NCI-H345 treated with DMSO at 0.1 percent for 48 hours (cell line): ENCODE measurements around the gene MIB2.

ENCODE experiments used
- DNase-seq: peaks from one replicate; lab custom pipeline; 2025; ENCODE audit not compliant: unreplicated experiment; lab: John Stamatoyannopoulos, UW

Gene MIB2

DNA sequence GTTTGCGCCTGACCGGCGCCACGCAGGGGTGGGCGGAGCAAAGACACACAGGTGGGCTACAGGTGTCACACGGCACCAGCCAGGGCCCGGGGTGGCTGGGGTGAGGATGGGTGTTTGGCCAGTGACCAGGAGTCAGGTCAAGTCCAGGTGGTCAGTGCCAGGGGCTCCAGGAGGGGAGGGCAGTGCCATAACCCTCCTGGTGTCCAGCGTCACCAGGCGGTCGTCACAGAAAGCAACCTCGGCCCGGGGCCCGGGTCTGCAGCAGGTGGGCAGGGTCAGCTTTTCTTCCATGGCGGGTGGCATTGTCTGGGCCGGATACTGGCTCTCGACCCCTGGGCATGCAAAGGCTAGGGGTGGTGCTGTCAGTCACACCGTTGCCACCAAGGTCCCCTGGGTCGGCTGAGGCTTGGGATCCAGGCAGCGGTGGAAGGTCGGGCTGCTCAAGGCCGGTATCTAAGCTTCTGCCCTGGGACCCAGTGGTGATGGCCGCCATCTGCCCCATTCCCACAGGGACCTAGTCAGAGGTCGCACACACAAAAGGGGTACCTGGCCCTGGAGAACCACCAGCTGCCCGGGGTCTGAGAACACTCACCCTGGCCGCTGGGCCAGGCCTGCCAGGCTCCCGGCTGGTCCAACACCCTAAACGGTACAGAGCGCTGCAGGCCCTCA is 17.1 kb upstream of the MIB2 start:
- DNase-seq: no peak

- no peak for DNase-seq
Measured at GRCh38 chr1:1598720-1599029, 16.6 kb upstream of the MIB2 start.

DNA sequence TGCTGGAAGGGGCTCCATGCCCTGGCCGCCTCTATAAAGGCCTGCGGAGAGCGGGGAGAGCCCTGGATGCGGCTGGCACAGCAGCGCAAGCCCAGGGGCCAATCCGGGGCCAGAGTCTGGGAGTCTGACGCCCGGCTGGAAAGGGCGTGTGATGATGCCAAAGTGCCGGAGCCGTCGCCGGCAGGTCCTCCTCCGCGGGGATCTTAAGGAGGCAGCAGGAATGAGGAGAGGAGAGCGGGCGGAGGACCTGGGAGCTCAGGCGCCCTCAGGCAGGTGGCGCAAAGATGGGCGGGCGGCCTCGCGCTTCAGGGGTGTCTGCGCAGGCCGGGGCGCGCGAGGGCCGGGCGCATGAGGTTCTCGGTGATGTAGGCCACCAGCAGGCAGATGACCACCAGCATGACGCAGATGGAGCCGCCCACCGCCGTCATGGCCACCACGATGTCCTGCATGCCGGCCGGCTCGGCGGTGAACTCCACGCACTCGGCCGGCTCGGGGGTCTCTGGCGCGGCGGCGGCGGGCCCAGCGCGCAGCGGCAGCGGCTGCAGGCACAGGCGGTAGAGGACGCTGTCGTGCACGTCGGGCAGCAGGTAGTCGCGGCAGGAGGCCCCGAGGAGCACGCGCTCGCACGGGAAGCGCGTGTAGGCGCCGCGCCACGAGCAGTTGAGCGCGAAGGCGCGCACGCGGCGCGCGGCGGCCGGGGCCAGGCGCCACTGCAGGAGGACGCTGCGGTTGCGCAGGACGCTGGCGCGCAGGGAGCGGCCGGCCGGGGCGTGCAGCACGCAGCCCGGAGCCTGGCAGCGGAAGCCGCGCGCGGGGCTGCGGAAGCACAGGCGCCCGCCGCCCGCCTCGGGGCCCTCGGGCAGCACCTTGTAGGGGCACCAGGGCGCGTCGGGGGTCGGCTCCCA is 16.0 kb upstream of the MIB2 start:
- no peak for DNase-seq

DNA sequence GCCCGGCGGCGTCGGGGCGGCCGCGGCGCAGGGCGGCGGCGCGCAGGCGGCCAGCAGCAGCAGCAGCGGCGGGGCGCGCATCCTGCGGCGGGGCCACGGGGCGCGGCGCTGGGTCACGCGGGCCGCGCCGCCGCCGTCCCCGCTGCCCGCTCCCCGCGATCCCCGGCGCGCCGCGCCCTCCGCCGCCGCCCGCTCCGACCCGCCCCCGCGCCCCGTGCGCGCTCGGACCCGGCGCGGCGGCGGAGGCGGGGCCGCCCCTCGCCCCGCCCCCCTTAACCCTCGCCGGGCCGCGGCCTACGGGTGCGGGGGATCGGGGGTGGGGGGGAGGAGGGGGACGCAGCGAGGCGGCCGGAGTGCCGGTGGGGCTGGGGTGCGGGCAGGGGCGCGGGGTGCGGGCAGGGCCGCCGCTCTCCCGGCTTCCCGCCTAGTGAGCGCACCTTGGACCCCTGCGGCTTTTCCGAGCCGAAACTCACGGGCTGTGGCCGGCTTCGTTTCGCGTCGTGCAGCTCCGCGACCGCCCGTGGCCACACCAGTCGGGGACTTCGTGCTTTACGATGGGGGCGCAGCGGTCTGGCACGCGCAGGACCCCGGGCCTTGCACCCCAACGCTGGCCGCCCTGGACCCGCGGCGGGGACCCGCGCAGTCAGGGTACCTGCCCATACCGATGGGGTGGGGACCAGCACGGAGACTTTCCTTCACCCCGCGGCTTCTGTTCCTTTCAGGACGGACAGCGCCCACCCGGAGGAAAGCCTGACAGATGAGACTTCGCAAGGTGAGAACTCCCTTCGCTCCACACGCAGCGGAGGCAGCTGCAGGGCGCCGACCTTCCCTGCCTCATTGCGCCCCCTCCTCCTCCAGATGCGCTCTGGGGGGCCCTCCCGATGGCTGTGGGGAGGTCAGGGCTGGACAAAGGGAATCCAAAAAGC is 15.1 kb upstream of the MIB2 start, which contains the start of gene FNDC10:
Gene FNDC10, minus strand, starts transcription at position 201 of the 926 bp plus-strand sequence. Its CDS starts 120 bp downstream, at position 81.
- DNase-seq: no peak

DNA sequence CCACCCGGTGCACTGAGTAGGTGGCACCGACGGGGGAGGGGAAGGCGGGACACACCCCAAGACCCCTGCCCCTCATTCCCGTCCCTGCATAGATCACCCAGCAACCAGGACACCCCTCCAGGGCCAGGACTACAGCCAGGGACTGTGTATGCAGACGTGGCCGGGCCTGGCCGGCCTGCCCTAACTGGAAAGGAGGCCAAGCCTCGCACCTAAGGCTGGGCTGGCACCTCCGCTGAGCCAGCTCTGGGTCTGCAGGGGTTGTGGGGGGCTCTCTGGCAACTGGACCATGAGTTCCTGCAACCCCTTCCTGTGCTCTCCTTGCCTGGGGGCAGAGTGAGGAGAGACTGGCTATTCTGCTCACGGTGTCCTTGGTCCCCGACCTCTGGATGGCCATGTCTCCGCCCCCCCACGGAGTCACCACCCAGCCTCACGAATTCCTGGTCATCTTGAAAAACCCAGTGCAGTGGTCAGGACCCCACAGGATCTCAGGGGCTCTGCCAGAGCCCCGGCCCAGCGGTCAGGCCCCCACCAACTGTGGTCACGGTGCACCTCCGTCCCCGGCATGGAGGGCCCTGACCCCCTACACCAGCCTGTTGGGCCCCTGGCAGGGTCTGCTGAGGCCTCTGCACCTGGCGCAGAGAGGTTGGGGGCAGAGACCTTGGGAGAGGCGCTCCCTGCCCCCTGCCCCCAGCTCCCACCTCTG is 14.3 kb upstream of the MIB2 start:
- DNase-seq: no peak

DNA sequence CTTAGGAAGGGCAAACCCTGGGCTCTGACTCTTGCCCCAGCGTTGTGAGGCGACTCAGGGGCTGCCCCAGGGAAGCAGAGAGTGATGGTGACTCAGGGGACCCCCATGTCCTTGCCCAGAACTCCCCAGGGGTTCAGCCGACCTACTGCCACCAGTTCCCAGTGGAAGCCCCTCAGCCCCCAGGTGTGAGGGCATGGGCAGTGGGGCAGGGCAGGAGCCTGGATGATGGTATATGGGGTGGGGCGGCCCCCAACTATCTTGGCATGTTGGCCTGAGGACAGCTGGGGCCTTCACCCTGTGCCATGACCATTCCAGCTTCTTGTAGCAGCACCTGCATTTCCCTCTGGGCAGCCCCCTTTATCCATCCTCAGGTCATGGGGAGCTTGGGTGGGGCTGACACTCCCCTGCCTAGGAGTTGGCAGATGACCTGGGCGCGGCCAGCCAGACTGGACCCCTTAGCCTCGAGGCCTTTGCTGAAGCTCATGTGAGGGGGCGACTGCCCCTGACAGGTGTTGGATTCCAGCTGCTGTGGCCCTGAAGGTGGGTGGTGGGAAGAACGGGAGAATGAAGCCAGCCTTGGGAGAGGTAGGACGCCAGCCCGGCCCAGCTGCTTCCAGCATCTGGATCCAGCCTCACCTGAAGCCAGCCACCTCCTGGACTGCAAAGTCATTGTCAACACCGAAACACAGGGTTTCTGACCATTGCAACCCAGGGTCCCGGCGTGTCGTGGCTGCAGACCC is 13.6 kb upstream of the MIB2 start:
- DNase-seq: no peak

DNA sequence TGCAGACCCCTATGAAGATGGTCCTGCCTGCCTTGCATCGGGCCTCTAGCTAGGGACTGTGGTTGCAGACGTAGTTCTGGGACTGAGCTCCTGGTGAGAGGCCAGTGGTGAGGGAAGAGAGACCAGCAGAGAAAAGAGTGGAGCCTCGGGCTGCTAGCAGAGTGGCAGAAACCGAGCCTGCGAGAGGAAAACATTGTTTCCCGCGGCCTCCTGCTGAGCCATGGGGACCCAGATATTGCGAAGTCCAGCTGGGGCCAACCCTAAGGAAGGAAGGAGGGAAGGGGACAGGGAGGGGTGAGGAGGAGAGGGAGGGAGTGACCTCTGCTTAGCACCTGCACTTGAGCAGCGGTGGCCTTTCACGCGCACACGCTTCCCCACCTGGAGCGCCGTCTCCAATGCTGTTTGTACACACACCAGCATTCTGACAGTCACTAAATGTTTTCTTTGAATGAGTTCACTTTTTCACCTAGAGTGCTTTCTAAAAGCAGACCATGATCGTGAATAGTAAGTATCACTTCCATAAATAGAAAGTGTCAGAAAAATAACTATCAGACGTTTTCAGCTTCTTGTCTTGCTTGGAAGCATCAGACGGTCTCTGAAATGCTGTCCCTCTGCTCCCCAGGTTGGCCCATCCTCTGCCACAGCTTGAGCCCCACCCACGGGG is 12.9 kb upstream of the MIB2 start:
- DNase-seq: no peak

- DNase-seq: no peak
Measured at GRCh38 chr1:1602968-1603506, 12.3 kb upstream of the MIB2 start.

GRCh38 chr1:1603671-1604373 is 11.5 kb upstream of the MIB2 start:
- DNase-seq: no peak

- no peak for DNase-seq
Measured at GRCh38 chr1:1604374-1605033, 10.8 kb upstream of the MIB2 start.

DNA sequence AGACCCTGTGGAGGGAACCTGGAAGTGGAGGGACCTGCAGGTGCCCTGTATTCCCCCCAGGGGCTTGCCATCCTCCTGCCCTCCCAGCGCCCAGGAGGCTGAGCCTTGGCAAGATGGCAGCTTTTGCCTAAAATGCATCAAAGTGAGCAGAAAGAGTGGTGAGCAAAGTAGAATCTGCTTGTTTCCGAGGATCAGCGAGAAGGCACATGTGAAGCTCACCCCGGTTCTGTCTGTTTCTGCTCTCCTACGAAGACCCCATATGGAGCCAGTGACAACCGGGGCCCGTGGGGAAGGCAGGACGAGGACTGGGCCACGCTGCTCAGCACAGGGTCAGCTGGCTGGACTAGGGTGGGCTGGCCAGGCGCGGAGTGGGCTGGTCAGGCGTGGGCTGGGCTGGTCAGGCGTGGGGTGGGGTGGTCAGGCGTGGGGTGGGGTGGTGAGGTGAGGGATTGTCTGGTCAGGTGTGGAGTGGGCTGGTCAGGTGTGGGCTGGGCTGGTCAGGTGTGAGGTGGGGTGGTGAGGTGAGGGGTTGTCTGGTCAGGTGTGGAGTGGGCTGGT is 10.2 kb upstream of the MIB2 start:
- no peak for DNase-seq

DNA sequence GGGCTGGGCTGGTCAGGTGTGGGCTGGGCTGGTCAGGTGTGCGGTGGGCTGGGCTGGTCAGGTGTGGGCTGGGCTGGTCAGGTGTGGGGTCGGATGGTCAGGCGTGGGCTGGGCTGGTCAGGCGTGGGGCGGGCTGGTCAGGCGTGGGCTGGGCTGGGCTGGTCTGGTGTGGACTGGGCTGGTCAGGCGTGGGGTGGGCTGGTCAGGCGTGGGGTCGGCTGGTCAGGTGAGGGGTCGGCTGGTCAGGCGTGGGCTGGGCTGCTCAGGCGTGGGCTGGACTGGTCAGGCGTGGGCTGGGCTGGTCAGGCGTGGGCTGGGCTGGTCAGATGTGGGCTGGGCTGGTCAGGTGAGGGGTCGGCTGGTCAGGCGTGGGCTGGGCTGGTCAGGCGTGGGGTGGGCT is 9.6 kb upstream of the MIB2 start:
- DNase-seq: no peak

DNA sequence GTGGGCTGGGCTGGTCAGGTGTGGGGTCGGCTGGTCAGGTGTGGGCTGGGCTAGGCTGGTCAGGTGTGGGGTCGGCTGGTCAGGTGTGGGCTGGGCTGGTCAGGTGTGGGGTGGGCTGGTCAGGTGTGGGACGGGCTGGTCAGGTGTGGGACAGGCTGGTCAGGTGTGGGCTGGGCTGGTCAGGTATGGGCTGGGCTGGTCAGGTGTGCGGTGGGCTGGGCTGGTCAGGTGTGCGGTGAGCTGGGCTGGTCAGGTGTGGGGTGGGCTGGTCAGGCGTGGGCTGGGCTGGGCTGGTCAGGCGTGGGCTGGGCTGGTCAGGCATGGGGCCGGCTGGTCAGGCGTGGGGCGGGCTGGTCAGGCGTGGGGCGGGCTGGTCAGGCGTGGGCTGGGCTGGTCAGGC is 9.1 kb upstream of the MIB2 start:
- no peak for DNase-seq

- no peak for DNase-seq
Measured at GRCh38 chr1:1609822-1610485, 5.3 kb upstream of the MIB2 start.

GRCh38 chr1:1610796-1611195 is 4.5 kb upstream of the MIB2 start:
- no peak for DNase-seq

DNA sequence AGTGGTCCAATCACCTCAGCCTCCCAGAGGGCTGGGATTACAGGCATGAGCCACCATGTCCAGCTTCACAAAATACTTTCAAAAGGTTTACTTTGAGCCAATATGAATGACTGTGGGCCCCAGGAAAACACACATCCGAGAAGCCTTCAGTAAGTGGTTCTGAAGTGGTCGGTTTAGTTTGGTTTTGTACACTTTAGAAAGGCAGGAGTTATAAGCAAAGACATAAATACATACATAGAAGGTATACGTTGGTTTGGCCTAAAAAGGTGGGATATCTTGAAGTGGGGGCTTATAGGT is 3.2 kb upstream of the MIB2 start:
- no peak for DNase-seq

- no peak for DNase-seq
Measured at GRCh38 chr1:1613509-1614082, 1.7 kb upstream of the MIB2 start.
